Thyroid gland (tissue), 4 donors: ENCODE results near the gene DLD. TPM values are rescaled to one million over a fixed set of nuclear protein-coding genes. Genes with fewer than 3 reads are reported as not detected.

Source experiments
- DNase-seq, 2 donors: peaks; one replicate each; pipeline ENCODE4 v3.0.0-alpha.2; 2019
- H3K27ac ChIP-seq, 3 donors: fragments of 200-600 bp; sonication (generic); 1 replicate in 2 of 3; 2 replicates in 1 of 3; pipeline ENCODE4 v1.5.1; 2016 to 2019; ENCODE audit warnings: mild to moderate bottlenecking in 1 of 3, moderate library complexity in 1 of 3
- H3K27me3 ChIP-seq: fragments of 200-600 bp; sonication (generic); one replicate; pipeline ENCODE4 v1.5.1; 2019
- H3K36me3 ChIP-seq, 2 donors: fragments of 200-600 bp; sonication (generic); one replicate each; pipeline ENCODE4 v1.5.1; 2016 to 2019
- H3K4me1 ChIP-seq, 2 donors: fragments of 200-600 bp; sonication (generic); one replicate each; pipeline ENCODE4 v1.5.1; 2017 to 2019
- H3K4me3 ChIP-seq, 3 donors: fragments of 200-600 bp; sonication (generic); replicated peaks in 1 of 3; 1 replicate in 2 of 3; 2 replicates in 1 of 3; pipeline ENCODE4 v1.5.1; 2016; ENCODE audit warnings: mild to moderate bottlenecking in 1 of 3
- H3K9me3 ChIP-seq: fragments of 200-600 bp; sonication (generic); one replicate; pipeline ENCODE4 v1.5.1; 2017
- CTCF ChIP-seq, 6 experiments: fragments of 200-600 bp in 3 of 6; fragments of 450-650 bp in 3 of 6; sonication (generic) in 3 of 6; IDR thresholded peaks; one replicate each; pipeline ENCODE4 v1.5.1; 2016 to 2019; ENCODE audit warnings: antibody characterized with exemption in 6 of 6, mild to moderate bottlenecking in 2 of 6, inconsistent platforms in 1 of 6, moderate library complexity in 1 of 6
- POLR2A ChIP-seq, 2 donors: fragments of 450-650 bp; IDR thresholded peaks; one replicate each; pipeline ENCODE4 v1.6.1; 2017; ENCODE audit warnings: antibody characterized with exemption in 2 of 2, mild to moderate bottlenecking in 2 of 2, moderate library complexity in 1 of 2
- WGBS, 2 donors: methylation state at CpG; one replicate each; pipeline ENCODE4 v1.1.5; 2017; 5-methylcytosine and 5-hydroxymethylcytosine counted together
- intact Hi-C: fragments of 100-400 bp; cut with DNase I; formaldehyde crosslinking; loops from one replicate; pipeline ENCODE4 v1.15.1; 2023
- total RNA-seq, 4 donors: library from RNA; depleted of rRNA; stranded (reverse); fragments of >200 nt; gene quantifications; one replicate each; pipeline ENCODE4 v1.2.3, GENCODE V29; 2016

The DLD gene, protein sequence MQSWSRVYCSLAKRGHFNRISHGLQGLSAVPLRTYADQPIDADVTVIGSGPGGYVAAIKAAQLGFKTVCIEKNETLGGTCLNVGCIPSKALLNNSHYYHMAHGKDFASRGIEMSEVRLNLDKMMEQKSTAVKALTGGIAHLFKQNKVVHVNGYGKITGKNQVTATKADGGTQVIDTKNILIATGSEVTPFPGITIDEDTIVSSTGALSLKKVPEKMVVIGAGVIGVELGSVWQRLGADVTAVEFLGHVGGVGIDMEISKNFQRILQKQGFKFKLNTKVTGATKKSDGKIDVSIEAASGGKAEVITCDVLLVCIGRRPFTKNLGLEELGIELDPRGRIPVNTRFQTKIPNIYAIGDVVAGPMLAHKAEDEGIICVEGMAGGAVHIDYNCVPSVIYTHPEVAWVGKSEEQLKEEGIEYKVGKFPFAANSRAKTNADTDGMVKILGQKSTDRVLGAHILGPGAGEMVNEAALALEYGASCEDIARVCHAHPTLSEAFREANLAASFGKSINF
- 100 to 1,000 TPM; 108 to 343 (median 213) TPM for total RNA-seq

DNA sequence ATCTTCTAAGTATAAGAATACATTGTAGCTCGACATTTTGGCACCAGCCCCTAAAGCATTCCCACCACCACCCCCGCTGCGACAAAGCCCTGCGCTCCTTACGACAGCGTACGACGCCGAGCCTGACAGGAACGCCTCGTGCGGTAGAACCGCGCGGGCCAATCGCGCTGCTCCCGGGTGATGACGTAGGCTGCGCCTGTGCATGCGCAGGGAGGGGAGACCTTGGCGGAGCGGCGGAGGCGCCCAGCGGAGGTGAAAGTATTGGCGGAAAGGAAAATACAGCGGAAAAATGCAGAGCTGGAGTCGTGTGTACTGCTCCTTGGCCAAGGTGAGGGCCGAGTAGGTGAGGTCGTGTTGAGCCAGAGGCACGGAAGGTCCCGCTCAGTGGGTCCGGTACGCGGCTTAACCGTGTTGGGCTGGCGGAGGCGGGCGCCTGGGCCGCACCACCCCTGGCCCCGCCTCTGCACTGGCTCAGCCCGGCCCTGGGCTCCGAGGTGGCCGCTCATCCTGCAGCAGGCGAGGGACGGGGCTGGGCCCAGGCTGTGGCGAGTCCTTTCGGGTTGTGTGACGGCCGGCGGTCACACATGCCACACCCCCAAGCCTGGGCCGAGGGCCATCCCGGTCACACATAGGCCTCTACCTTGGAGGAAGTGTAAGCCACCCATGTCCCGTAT, at the start of gene DLD:
DLD (plus strand) TSS at position 222 of the 674 bp plus-strand sequence; CDS start at position 290, 68 bp downstream.
- WGBS, 2 donors, result 0% methylated on average over 51 to 53 of the region's 55 CpGs
- peak within 1 kb of the TSS; percentile 31 to 61 (median 46) for H3K4me3 ChIP-seq
- TF ChIP-seq CTCF (IDR thresholded peaks at IDR 0.05) (peak in 2 of 6 experiments; percentile 12 to 27), POLR2A (IDR thresholded peaks at IDR 0.05) (peak in 1 of 2 donors; percentile 89)
- peak within 1 kb of the TSS; percentile 86 to 88 (median 86) for H3K27ac ChIP-seq
- intact Hi-C loops, result no loop called here
- no peaks in the 10 kb centered on the region for H3K27me3 ChIP-seq
- DNase-seq, result peak; percentile 91 to 93
- peaks cover 17 to 21% of the 10 kb centered on the region in 2 donors for H3K4me1 ChIP-seq
- no peaks in the 10 kb centered on the region for H3K9me3 ChIP-seq
- peaks cover 0 to 4% of the 10 kb centered on the region in 2 donors for H3K36me3 ChIP-seq

- no peak for TF ChIP-seq POLR2A (IDR thresholded peaks at IDR 0.05)
- TF ChIP-seq CTCF (IDR thresholded peaks at IDR 0.05), result no peak
- Histone ChIP-seq H3K9me3 (no peaks in the 10 kb centered on the region), H3K4me1 (peaks cover 0 to 4% of the 10 kb centered on the region in 2 donors), H3K36me3 (no peaks in the 10 kb centered on the region), H3K27me3 (no peaks in the 10 kb centered on the region), H3K27ac (no peak overlapping the region), H3K4me3 (no peak overlapping the region)
- intact Hi-C loops, result no loop called here
- 94 to 95% methylated on average over 3 of the region's 3 CpGs for WGBS, 2 donors
- DNase-seq, result no peak
Measured at GRCh38 chr7:107842213-107842612, 48.8 kb upstream of the DLD start.

- DNase-seq, result no peak
- TF ChIP-seq POLR2A (IDR thresholded peaks at IDR 0.05) (no peak), CTCF (IDR thresholded peaks at IDR 0.05) (no peak)
- WGBS, 2 donors, result 94 to 96% methylated on average over 16 of the region's 16 CpGs
- H3K27ac ChIP-seq, result no peak overlapping the region
- H3K4me3 ChIP-seq, result no peak overlapping the region
- H3K27me3 ChIP-seq, result no peaks in the 10 kb centered on the region
- peaks cover 0 to 4% of the 10 kb centered on the region in 2 donors for H3K4me1 ChIP-seq
- no peaks in the 10 kb centered on the region for H3K36me3 ChIP-seq
- no peaks in the 10 kb centered on the region for H3K9me3 ChIP-seq
- intact Hi-C loops, result no loop called here
Measured at GRCh38 chr7:107843184-107843583, 47.8 kb upstream of the DLD start.

DNA sequence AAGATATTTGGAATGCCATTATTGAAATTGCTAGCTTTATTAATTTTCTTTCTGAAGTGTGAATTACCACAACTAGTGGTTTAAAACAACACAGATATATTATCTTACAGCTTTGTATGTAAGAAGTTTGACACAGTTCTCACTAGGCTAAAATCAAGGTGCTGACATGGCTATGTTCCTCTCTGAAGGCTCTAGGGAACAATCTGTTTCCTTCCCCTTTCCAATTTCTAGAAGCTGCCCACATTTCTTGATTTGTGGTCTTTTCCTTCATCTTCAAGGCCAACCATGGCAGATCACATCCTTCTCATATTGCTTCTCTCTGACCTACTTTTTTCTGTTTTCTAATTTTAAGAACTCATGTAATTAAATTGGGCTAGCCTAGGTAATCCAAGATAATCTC, 44.7 kb upstream of the DLD start:
- Histone ChIP-seq H3K27ac (no peak overlapping the region), H3K9me3 (no peaks in the 10 kb centered on the region), H3K4me1 (peaks cover 0 to 4% of the 10 kb centered on the region in 2 donors), H3K27me3 (no peaks in the 10 kb centered on the region), H3K36me3 (no peaks in the 10 kb centered on the region), H3K4me3 (no peak overlapping the region)
- intact Hi-C loops, result no loop called here
- no peak for DNase-seq
- no peak for TF ChIP-seq POLR2A (IDR thresholded peaks at IDR 0.05)
- TF ChIP-seq CTCF (IDR thresholded peaks at IDR 0.05), result no peak
